Keratinocyte (primary cell): ENCODE data around the gene NAA80.

ENCODE experiments used
- EZH2 ChIP-seq: IDR thresholded peaks from one replicate; pipeline ENCODE4 v1.6.1; 2012; ENCODE audit warnings: inconsistent platforms, mild to moderate bottlenecking, low read length, moderate library complexity
- TF ChIP-seq, protein P1 (sequence below), 3 experiments: IDR thresholded peaks in 1 of 3; conservative IDR thresholded peaks in 1 of 3; optimal IDR thresholded peaks in 1 of 3; 2 replicates in 2 of 3; 3 replicates in 1 of 3; pipeline versions ENCODE3 to v1.5.1; 2011; ENCODE audit warnings: low read length in 3 of 3, mild to moderate bottlenecking in 3 of 3, moderate library complexity in 2 of 3, control low read depth in 1 of 3, inconsistent platforms in 1 of 3; ENCODE audit not compliant: insufficient read depth in 2 of 3; ENCODE audit errors: extremely low read depth in 1 of 3

DNA sequence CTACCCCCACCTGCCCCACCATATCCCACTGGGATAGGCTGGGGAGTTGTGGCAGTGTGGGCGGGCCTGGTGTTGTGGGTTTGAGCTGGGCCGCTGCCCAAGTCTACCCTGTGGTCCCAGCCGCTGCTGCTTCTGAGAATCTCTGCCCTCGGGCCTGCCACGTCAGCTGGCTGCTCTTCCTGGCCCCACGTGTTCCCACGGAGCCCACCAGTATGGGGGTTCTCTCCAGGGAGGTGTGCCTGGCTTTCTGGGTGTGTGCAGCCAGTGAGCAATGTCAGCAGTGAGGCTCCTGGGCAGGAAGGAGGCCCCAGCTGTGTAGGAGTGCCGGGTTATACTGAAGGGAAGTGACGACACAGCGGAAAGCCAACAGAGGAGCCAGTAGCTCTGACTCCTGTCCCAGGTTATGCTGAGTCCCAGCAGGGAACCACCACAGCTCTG lies 52.7 kb downstream of the NAA80 start:
- TF ChIP-seq, protein P1, sequence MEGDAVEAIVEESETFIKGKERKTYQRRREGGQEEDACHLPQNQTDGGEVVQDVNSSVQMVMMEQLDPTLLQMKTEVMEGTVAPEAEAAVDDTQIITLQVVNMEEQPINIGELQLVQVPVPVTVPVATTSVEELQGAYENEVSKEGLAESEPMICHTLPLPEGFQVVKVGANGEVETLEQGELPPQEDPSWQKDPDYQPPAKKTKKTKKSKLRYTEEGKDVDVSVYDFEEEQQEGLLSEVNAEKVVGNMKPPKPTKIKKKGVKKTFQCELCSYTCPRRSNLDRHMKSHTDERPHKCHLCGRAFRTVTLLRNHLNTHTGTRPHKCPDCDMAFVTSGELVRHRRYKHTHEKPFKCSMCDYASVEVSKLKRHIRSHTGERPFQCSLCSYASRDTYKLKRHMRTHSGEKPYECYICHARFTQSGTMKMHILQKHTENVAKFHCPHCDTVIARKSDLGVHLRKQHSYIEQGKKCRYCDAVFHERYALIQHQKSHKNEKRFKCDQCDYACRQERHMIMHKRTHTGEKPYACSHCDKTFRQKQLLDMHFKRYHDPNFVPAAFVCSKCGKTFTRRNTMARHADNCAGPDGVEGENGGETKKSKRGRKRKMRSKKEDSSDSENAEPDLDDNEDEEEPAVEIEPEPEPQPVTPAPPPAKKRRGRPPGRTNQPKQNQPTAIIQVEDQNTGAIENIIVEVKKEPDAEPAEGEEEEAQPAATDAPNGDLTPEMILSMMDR (optimal IDR thresholded peaks at IDR 0.05 in 1 of 3, IDR thresholded peaks at IDR 0.05 in 1 of 3, conservative IDR thresholded peaks at IDR 0.05 in 1 of 3; ENCODE audit: extremely low read depth in 1 of 3, insufficient read depth in 2 of 3, low read length in 3 of 3): no peak
- no peak for TF ChIP-seq EZH2
